ENCODE results near the gene UGT1A4. TPM values are rescaled to one million over a fixed set of nuclear protein-coding genes. Genes with fewer than 3 reads are reported as not detected.

The UGT1A4 gene
- total RNA-seq, 1 donor from 2014 or later, result 5.2 TPM

DNA sequence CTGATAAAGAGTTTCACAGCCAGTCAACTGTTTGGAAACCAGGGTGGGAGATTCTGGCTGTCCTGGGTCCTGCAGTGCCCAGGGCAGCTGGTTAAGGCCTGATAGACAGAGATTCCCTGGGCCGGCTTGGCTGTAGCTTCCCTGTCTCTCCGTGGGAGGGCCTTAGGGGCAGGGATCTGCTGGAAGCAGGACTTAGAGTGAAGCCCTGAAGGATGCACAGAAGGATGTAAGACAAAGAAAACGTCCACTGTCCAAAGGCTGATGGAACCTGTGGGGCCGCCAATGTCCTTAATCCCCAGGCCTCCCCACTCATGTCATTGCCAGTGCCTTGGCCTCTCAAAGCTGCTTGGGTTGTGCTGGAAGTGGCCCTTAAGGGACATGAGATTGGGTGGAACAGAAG lies 92.6 kb downstream of the UGT1A4 start:
- DNase-seq (ENCODE audit: low spot score), result no peak

DNA sequence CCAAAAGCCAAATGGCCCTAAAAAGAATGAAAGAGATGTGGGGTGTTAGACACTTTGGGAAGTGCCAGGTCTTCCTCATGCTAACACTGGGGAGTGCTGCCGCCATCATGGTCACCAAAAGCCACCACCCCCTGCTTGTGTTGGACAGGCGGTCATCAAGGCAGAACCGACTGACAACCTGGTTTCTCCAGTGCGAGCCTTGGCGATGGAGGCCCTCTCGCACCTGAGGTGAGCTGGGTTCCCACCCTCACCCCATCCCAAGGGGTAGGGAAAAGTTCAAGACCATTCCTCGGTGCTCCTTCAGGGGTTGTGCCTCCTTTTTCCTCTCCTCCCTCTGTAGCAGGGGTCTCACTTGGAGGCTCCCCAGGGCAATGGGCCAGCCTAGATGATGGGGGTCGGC lies 93.2 kb downstream of the UGT1A4 start:
- DNase-seq (ENCODE audit: low spot score), result no peak

DNA sequence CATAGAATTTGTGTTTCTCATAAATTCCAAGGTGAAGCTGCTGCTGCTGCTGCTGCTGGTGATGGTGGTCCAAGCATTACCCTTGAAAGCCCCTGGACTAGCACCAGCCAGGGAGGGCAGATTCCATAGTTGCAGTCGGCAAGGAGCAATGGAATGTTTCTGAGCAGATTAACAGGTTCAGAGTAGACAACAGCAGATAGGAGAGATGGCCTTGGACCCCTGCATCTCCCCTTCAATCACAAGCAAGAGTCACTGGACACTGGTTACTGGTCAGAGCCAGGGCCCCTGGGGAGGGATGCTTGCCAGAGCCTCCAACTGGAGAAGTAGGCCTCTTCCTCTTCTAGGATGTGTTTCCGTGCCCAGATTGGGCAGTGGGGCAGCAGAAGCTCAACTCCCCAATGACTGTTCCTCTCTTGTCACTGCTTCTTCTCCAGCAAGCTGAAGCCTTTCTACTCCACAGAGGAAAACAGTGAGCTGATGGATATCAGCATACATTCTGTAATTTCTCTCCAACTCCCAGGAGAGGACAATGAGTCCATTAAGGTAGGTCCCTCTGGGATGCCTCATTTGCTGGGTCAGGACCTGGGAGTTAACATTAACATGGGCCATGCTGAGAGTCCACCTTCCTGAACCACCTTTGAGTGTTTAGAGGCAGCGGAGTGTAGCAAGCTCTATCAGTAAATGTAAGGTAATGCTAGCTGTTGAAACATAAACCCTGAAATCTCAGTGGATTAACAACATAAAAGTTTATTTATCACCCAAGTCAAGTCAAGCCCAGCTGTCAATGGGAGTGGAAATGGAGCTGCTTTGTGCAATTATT lies 94.9 kb downstream of the UGT1A4 start:
- no peak for DNase-seq (ENCODE audit: low spot score)

DNA sequence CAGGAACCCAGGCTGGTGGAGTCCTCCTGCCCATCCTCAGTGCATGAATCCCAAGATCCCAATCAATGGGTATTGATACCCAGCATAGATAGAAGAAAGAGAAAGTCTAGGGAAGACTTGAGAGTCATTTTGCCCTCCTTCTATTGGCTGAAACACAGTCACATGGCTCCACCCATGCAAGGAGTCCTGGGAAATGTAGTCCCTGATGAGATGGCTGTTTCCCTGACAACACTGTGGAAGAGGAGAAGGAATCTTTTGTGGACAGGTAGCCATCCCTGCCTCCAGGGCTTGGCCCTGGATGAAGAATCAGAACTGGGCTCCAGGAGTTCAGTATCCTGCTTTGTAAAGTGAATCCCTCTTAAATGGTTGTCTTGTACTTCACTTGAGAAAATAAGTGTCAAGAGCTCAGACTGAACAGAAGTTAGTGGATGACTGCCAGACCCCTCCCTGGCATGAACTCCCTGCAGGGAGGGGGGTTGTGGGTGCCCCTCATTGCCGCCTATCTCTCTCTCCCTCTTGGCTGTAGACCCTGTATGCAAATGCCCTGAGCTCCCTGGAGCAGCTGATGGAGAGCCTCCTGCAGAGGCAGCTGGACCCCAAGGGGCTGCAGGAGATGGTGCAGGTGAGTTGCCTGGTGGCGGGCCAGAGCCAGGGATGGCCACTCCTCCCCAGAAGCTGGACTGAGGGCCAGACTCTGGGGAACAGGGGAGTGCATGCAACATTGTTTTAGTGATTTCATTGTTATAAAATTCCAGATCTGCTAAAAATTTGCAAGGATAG lies 95.7 kb downstream of the UGT1A4 start:
- DNase-seq (ENCODE audit: low spot score), result no peak

DNA sequence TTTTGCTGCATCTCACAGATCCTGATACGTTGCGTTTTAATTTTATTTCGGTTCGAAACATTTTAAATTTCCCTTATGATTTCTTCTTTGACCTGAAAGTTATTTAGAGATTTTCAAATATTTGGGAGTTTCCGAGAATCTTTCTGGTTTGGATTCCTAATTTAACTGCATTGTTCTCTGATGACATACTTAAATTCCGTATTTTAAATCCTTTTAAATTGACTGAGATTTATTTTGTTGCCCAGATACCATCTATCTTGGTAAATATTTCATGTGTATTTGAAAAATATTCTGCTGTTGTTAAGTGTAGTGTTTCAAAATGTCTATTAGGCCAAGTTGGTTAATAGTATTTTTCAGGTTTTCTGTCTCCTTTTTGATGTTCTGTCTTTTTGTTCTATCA lies 97.3 kb downstream of the UGT1A4 start:
- DNase-seq (ENCODE audit: low spot score), result no peak

DNA sequence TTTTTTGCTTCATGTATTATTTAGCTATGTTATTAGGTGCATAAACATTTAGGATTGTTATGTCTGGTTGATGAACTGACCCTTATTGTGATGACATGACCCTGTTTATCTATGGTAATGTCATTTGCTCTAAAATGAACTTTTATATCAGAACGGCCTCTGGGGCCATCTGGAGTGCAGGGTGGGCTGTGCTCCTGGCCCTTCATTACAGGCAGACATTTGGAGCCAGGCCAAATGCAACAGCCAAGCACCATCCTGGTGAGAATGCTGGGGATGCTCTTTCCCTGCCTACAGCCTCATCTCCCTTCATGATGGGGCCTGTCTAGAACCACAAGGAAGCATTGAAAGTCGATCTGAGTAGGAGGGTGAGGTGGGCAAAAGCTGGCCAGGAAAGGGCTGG lies 97.8 kb downstream of the UGT1A4 start:
- DNase-seq (ENCODE audit: low spot score), result no peak

DNA sequence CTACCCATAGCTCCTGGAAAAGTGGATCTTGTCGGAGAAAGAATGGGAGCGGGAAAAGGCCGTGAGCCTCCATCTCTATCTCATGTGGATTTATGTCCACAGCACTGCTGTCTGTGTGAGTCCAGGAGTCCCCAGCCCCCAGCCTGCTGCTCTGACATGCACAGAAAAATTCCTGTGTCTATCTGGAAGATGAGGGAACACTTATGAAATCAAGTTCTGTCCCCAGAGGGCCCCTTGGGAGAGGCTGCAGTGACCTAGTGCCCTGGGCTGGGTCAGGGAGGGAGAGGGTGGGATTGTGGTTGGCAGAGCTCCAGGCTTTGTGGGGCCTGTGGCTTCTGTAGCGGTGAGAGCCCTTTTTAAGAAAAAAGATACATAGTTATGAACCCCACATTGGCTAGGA lies 98.2 kb downstream of the UGT1A4 start:
- DNase-seq (ENCODE audit: low spot score), result no peak

DNA sequence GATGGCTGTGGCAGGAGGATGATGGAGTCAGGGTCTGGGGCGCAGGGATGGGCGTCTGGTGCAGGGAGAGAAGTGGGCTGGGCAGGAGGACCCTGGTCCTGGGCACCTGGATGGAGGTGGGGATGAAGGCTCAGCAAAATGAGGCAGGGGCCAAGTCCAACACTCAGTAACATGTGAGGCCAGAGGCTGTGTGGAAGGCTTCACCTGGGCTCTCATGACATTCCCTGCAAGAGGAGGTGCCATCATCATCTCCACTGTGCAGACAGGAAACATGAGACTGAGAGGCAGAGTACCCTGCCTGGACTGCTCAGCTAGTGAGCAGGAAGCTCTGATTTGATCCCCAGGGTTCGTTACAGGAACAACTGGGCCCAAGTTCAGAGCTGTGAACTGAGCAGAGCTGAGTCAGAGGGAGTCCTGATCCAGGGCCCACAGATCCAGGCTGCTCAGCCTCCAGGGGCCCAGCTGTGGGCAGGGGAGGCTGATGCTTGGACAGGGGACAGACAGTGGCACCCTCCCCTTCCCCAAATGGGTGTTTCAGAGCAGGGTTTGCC lies 98.9 kb downstream of the UGT1A4 start:
- no peak for DNase-seq (ENCODE audit: low spot score)

DNA sequence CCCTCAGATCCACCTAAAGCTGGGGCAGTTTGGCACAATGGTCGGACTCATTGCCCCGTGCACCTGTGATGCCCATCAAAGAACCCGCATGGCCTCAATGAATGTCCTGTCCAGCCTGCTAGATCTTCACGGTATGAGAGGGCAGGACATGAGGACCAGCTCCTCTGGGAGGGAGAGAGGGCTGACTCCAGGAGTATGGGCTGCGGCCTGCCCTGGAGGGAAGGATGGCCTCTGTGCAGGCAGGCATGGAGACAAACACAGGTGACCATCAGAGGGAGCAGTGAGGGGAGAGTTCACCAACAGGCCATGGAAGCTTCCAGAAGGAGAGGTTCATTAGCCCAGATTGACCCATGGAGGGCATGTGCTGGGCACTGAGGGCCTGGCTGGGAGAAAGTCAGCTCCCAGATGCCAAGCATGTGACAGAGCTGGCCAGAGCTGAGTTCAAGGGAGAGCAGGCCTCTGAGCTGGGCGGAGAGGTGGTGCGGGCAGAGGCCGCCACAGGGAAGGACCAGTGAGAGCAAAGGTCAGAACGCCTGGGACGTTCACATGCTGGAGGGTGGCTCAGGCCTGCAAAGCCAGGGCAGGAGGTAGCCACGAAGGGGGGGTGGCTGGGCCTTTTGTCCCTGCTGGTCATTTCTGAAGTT lies 99.6 kb downstream of the UGT1A4 start:
- DNase-seq (ENCODE audit: low spot score), result no peak

DNA sequence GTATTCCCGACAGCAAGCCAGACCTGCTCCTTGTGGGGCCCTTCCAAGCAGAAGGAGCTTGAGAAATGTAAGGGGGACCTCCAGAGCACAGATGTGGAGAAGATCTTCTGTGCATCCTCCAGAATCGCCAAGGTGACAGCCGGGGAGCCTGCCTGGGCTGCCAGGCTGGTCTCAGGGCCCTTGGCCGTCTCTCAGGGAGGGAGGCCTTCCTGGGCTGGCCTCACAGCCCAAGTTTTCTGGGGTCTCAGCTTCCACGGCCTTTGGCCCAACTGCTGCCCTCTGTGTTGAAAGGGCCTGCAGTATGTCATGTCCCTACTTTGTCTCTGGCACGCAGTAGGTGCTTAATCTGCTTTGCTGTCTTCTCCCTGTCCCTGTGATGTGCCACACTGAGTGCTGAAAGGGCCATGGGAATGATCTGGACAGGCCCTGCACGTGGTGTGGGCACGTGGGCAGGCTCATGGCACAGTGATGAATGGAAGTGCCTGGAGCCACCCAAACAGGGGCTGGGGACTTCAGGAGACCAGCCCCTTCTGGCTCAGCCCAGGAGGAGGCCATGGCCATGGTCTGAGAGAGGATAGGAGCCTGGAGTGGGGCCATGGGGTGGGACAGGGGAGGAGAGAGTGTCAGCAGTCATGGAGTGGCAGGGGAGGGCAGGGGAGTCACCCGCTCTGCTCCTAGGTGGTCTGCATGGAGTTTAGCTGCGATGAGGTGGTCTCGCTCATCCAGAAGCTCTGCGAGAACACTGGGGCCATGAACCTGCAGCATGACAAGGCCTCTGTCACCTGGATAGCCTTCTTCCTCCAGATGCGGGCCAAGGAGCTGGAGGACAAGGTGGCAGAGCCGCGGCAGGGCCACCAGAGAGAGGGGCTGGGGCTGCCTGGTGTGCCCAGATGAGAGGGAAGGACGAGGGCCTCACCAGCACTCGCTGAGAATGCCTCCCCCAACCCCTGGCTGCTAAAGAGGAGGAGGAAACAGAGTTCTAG lies 100.4 kb downstream of the UGT1A4 start:
- no peak for DNase-seq (ENCODE audit: low spot score)

DNA sequence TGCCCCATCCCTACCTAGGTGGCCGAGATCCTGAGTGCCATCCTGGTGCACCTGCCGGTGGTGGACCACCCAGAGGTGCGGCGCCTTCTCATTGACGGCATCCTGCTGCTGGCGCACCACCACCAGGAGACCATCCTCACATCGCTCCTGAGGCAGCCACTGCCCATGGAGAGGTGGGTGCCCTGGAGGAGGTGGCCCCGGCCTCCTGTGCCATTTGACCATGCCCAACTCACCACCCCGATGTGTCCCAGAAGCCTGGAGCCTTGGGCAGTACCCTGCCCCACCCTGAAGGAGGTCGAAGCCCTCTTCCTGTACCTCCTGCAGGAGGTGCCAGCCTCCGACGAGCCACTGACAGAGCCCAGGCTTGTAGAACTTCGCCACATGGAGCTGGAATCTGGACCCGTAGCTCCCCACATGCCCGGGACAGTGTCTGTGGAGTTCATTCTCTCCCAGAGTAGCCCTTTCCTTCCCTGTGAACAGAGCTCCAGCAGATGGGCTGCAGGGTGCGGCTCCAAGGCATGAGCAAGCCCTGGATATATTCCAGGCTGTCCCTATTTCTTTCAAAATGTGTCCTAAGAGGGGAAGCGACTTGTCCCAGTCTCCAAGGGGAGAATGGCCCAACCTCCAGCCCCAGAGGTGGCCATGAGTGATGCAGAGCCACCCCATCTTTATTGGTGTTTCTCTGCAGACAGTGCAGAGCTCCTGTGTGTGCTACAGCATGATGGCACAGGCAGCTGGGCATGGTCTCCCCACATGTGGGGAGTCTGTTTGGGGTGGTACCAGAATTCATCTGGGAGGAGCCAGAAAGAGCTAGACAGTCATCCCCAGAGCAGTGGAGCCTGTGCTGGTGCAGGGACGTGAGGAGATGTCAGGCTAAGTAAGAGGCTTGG lies 101.6 kb downstream of the UGT1A4 start:
- no peak for DNase-seq (ENCODE audit: low spot score)

DNA sequence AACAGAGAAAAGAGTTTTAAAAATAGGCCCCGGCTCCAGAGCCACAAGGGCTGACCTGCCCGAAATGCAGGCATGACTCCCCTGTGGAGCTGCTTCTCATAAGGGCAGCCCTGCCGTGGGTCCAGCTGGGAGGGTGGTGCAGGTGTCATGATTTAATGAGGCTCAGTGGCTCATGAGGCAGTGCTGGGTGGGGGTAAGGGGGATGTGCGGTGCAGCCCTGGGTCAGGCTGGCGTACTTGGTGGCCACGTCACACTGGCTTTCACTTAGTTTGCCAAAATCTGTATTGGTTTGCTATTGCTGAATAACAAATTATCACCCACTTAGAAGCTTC lies 102.2 kb downstream of the UGT1A4 start:
- DNase-seq (ENCODE audit: low spot score), result no peak

DNA sequence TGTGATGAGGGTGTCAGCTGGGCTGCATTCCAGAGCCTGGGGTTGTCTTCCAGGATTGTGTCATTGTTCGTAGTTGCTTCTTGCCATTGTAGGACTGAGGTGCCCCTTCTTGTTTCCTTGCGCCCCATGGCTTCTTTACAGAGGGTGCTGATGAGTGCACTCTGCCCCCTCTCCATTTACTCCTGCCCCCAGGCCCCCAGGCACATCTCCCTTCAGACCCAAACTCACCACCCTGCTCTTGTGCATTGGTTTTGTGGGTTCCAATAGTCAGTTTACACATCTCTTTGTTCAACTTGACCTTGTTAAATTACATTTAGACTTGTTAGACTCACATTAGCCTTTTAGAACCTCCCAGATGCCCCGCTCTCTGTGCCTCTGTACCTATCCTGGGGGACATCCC lies 102.7 kb downstream of the UGT1A4 start:
- no peak for DNase-seq (ENCODE audit: low spot score)

DNA sequence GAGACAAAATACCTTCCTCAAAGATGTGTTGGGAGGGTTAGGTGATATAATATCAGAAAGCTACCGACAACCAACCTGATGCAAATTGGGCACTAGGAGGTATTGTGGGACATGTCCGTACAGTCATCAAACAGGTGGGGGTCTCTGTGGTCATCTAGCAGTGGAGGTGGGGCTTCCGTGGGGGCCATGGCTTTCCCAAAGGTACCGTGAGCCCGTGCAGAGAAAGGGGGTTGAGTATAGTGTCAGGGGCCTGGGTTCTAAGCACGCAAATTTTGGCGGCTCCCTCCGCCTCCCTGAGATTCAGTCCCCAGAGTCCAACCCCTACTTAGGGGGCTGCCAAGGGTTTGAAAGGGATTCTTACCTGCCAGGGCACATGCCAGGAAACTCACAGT lies 103.2 kb downstream of the UGT1A4 start:
- DNase-seq (ENCODE audit: low spot score), result no peak

DNA sequence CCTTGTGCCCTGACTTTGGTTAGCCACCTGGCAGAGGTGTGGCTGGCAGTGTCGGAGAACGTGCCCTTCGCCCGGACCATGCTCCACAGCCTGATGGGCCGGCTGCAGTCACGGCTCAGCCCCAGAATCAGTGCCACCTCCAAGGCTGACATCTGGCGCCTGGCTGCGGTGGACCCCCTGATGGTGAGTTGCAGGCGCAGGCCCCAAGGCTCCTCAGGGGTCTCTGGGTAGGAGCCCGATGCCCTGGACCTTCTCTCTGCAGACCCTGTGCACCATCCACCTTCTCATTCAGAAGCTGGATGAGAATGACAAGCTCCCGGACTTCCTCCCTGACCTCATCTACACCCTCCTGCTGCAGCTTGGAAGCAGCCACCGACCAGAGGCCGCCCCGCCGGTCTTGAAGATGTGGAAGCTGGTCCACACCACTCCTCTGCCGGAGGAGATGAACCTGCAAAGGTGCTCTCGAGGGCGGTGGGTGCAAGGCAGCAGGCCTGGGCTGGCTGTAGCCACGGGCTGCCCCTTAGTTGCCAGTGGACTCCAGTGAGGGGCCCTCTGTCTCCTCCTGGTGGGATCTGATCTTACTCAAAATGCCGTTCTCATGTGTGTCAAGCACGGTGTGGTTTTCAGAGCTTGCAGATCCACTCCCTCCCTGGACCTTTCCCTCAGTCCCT lies 103.7 kb downstream of the UGT1A4 start:
- DNase-seq (ENCODE audit: low spot score), result no peak

Measured in mucosa of gallbladder (tissue), 1 donor.